ENCODE data around the gene CHRNA4.
A peak's percentile ranks its signal among the peaks of the same experiment; 100 is the strongest.

CHRNA4 gene

DNA sequence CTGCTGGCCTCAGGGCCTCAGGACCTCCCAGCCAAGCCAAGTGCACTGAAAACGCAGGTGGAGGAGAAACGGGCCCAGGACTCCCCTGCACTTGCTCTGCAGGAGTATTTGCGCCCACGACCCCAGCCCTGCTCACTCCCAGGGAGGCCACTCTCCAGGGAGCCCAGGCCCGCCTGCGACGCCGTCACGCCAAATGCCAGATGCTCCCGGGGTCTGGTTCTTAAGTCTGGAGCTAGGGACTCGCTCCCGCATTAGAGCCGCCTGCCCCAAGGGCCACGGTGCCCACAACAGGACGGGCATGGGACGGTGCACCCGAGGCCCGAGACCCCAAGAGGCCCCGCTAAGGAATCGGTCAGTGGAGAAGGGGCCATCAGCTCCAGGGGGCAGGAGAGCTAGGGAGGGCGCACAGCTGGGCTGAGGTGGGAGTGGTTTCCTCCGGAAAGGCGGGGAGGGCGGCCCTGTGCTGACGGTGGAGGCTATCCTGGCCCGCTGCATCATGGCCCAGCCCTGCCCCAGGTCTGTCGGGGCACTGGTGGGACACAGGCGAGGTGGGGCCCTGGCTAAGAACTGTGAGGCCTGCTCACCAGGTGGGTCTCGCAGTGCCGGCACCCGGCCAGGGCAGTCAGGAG lies 44.1 kb upstream of the CHRNA4 start:
- no CpG with 5 or more reads among the region's 31 CpGs for WGBS, 2 donors (ENCODE audit: extremely low coverage in 2 of 2, insufficient read length in 2 of 2, insufficient replicate concordance in 1 of 2)
- H3K27me3 ChIP-seq (ENCODE audit: control insufficient read depth in 3 of 3, insufficient read depth in 3 of 3, low read depth in 1 of 3, low read length in 3 of 3): peaks cover 0 to 3% (median 0%) of the 10 kb centered on the region in 3 experiments
- peak overlapping the region; percentile 12 for H3K9ac ChIP-seq (ENCODE audit: low read depth, low read length, poor library complexity)
- no peak overlapping the region for H3K27ac ChIP-seq (replicated peaks; ENCODE audit: low read length)
- no peaks in the 10 kb centered on the region for H3K36me3 ChIP-seq (replicated peaks in 1 of 2; ENCODE audit: control insufficient read depth in 2 of 2, insufficient read depth in 2 of 2, low read length in 2 of 2)
- peak overlapping the region; percentile 74 for H2AK5ac ChIP-seq (ENCODE audit: low read depth, low read length)
- no peak overlapping the region for H3K4me2 ChIP-seq (ENCODE audit: insufficient read depth, low read length, poor library complexity, severe bottlenecking)
- H2BK5ac ChIP-seq (ENCODE audit: low read length): peak overlapping the region; percentile 71
- no peak overlapping the region for H2BK15ac ChIP-seq (ENCODE audit: low read length)
- H3K4me3 ChIP-seq (ENCODE audit: low read length in 2 of 2): no peak overlapping the region
- peaks cover 0 to 6% of the 10 kb centered on the region in 2 donors for H3K9me3 ChIP-seq (replicated peaks in 1 of 2; ENCODE audit: control insufficient read depth in 2 of 2, insufficient read depth in 1 of 2, low read depth in 1 of 2, low read length in 2 of 2)
- peak overlapping the region; percentile 38 for H3K18ac ChIP-seq (ENCODE audit: low read length)
- no peak overlapping the region for H2AFZ ChIP-seq (ENCODE audit: low read length)
- peaks cover 6 to 7% of the 10 kb centered on the region in 2 donors for H3K4me1 ChIP-seq (ENCODE audit: control insufficient read depth in 2 of 2, insufficient read depth in 1 of 2, low read depth in 1 of 2, low read length in 2 of 2)
- H3K4ac ChIP-seq (ENCODE audit: low read length): no peak overlapping the region
- no peak overlapping the region for H2BK12ac ChIP-seq (ENCODE audit: low read length)
- H2BK120ac ChIP-seq (ENCODE audit: low read depth, low read length): no peak overlapping the region
- no peak overlapping the region for H3K14ac ChIP-seq (ENCODE audit: low read length)
- peaks cover 3% of the 10 kb centered on the region for H3K79me1 ChIP-seq (ENCODE audit: low read depth, low read length)
- H4K91ac ChIP-seq (ENCODE audit: low read depth, low read length, poor library complexity): no peak overlapping the region
- no peak for DNase-seq (ENCODE audit: low spot score)
- peak overlapping the region; percentile 31 for H3K23ac ChIP-seq (ENCODE audit: low read depth, low read length, poor library complexity)
- no peak overlapping the region for H4K8ac ChIP-seq (ENCODE audit: low read depth, low read length)

GRCh38 chr20:63404129-63405085 lies 43.3 kb upstream of the CHRNA4 start:
- peak overlapping the region; percentile 30 for H2BK12ac ChIP-seq (ENCODE audit: low read length)
- H3K27ac ChIP-seq (replicated peaks; ENCODE audit: low read length): no peak overlapping the region
- no CpG with 5 or more reads among the region's 34 CpGs for WGBS, 2 donors (ENCODE audit: extremely low coverage in 2 of 2, insufficient read length in 2 of 2, insufficient replicate concordance in 1 of 2)
- H2AK5ac ChIP-seq (ENCODE audit: low read depth, low read length): no peak overlapping the region
- peaks cover 0 to 6% of the 10 kb centered on the region in 2 donors for H3K9me3 ChIP-seq (replicated peaks in 1 of 2; ENCODE audit: control insufficient read depth in 2 of 2, insufficient read depth in 1 of 2, low read depth in 1 of 2, low read length in 2 of 2)
- no peak overlapping the region for H4K8ac ChIP-seq (ENCODE audit: low read depth, low read length)
- peaks cover 4 to 7% of the 10 kb centered on the region in 2 donors for H3K4me1 ChIP-seq (ENCODE audit: control insufficient read depth in 2 of 2, insufficient read depth in 1 of 2, low read depth in 1 of 2, low read length in 2 of 2)
- H3K18ac ChIP-seq (ENCODE audit: low read length): peak overlapping the region; percentile 71
- no peak overlapping the region for H3K4me3 ChIP-seq (ENCODE audit: low read length in 2 of 2)
- no peak overlapping the region for H3K9ac ChIP-seq (ENCODE audit: low read depth, low read length, poor library complexity)
- H2AFZ ChIP-seq (ENCODE audit: low read length): no peak overlapping the region
- peak overlapping the region; percentile 82 for H3K14ac ChIP-seq (ENCODE audit: low read length)
- H3K23ac ChIP-seq (ENCODE audit: low read depth, low read length, poor library complexity): peak overlapping the region; percentile 95
- no peak overlapping the region for H2BK15ac ChIP-seq (ENCODE audit: low read length)
- H2BK5ac ChIP-seq (ENCODE audit: low read length): peak overlapping the region; percentile 71
- H4K91ac ChIP-seq (ENCODE audit: low read depth, low read length, poor library complexity): no peak overlapping the region
- DNase-seq (ENCODE audit: low spot score): no peak
- peak overlapping the region; percentile 66 for H3K4ac ChIP-seq (ENCODE audit: low read length)
- peaks cover 0 to 3% (median 0%) of the 10 kb centered on the region in 3 experiments for H3K27me3 ChIP-seq (ENCODE audit: control insufficient read depth in 3 of 3, insufficient read depth in 3 of 3, low read depth in 1 of 3, low read length in 3 of 3)
- no peak overlapping the region for H2BK120ac ChIP-seq (ENCODE audit: low read depth, low read length)
- H3K79me1 ChIP-seq (ENCODE audit: low read depth, low read length): peaks cover 3% of the 10 kb centered on the region
- H3K36me3 ChIP-seq (replicated peaks in 1 of 2; ENCODE audit: control insufficient read depth in 2 of 2, insufficient read depth in 2 of 2, low read length in 2 of 2): no peaks in the 10 kb centered on the region
- H3K4me2 ChIP-seq (ENCODE audit: insufficient read depth, low read length, poor library complexity, severe bottlenecking): no peak overlapping the region

DNA sequence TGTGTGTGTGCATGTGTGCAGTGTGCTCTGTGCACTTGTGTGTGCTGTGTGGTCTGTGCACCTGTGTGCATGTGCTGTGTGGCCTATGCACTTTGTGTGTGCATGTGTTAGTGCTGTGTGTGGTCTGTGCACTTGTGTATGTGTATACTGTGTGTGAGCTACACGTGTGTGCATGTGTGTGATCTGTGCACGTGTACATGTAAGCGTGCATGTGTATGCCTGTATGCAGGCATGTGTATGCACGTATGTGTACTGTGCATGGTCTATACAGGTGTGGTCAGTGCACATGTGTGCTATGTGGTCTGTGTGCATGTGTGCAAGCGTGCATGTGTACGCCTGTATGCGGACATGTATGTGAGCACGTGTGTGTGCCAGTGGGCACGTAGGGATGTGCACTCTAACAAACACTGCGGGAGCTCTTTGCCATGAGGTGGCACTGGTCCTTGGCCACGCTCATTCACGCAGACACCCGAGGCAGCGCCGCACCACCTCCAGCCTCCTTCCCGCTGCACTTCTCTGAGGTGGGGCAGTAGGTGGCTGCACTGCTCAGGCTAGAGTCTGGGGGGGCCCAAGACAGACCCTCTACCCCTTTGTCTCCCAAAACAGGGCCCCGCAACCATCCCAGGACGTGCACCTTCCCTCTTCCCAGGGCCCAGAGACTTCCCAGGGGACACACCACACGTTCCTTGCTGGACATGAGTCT lies 42.4 kb upstream of the CHRNA4 start:
- H2BK15ac ChIP-seq (ENCODE audit: low read length): no peak overlapping the region
- peak overlapping the region; percentile 32 for H2AK5ac ChIP-seq (ENCODE audit: low read depth, low read length)
- peak overlapping the region in 1 of 2 donors; percentile 55 for H3K4me3 ChIP-seq (ENCODE audit: low read length in 2 of 2)
- no peak overlapping the region for H3K4me2 ChIP-seq (ENCODE audit: insufficient read depth, low read length, poor library complexity, severe bottlenecking)
- H4K91ac ChIP-seq (ENCODE audit: low read depth, low read length, poor library complexity): peak overlapping the region; percentile 85
- peak overlapping the region; percentile 88 for H3K9ac ChIP-seq (ENCODE audit: low read depth, low read length, poor library complexity)
- DNase-seq (ENCODE audit: low spot score): no peak
- no peaks in the 10 kb centered on the region for H3K36me3 ChIP-seq (replicated peaks in 1 of 2; ENCODE audit: control insufficient read depth in 2 of 2, insufficient read depth in 2 of 2, low read length in 2 of 2)
- peak overlapping the region; percentile 99 for H3K14ac ChIP-seq (ENCODE audit: low read length)
- H2AFZ ChIP-seq (ENCODE audit: low read length): no peak overlapping the region
- H3K23ac ChIP-seq (ENCODE audit: low read depth, low read length, poor library complexity): peak overlapping the region; percentile 95
- peak overlapping the region; percentile 30 for H2BK12ac ChIP-seq (ENCODE audit: low read length)
- H2BK5ac ChIP-seq (ENCODE audit: low read length): peak overlapping the region; percentile 71
- peak overlapping the region; percentile 65 for H4K8ac ChIP-seq (ENCODE audit: low read depth, low read length)
- H3K9me3 ChIP-seq (replicated peaks in 1 of 2; ENCODE audit: control insufficient read depth in 2 of 2, insufficient read depth in 1 of 2, low read depth in 1 of 2, low read length in 2 of 2): peaks cover 0 to 4% of the 10 kb centered on the region in 2 donors
- H3K79me1 ChIP-seq (ENCODE audit: low read depth, low read length): peaks cover 3% of the 10 kb centered on the region
- no CpG with 5 or more reads among the region's 19 CpGs for WGBS, 2 donors (ENCODE audit: extremely low coverage in 2 of 2, insufficient read length in 2 of 2, insufficient replicate concordance in 1 of 2)
- H3K4ac ChIP-seq (ENCODE audit: low read length): peak overlapping the region; percentile 1
- peaks cover 0 to 3% (median 0%) of the 10 kb centered on the region in 3 experiments for H3K27me3 ChIP-seq (ENCODE audit: control insufficient read depth in 3 of 3, insufficient read depth in 3 of 3, low read depth in 1 of 3, low read length in 3 of 3)
- H3K4me1 ChIP-seq (ENCODE audit: control insufficient read depth in 2 of 2, insufficient read depth in 1 of 2, low read depth in 1 of 2, low read length in 2 of 2): peaks cover 0 to 5% of the 10 kb centered on the region in 2 donors
- H2BK120ac ChIP-seq (ENCODE audit: low read depth, low read length): no peak overlapping the region
- H3K18ac ChIP-seq (ENCODE audit: low read length): peak overlapping the region; percentile 80
- H3K27ac ChIP-seq (replicated peaks; ENCODE audit: low read length): no peak overlapping the region
